ENCODE data around the gene RALGPS1. TPM values are rescaled to one million over a fixed set of nuclear protein-coding genes. Genes with fewer than 3 reads are reported as not detected.

The RALGPS1 gene
- total and polyA plus RNA-seq, 2 experiments from 2014 or later: 13.1 to 22.1 TPM

GRCh38 chr9:127264462-127265219 is 350.1 kb downstream of the RALGPS1 start, which contains the start of gene GARNL3:
TSS of gene GARNL3 (plus strand) at chr9:127264774. CDS start at chr9:127264878, 104 bp downstream.
- peak within 1 kb of the TSS; percentile 12 for H3K4me2 ChIP-seq

DNA sequence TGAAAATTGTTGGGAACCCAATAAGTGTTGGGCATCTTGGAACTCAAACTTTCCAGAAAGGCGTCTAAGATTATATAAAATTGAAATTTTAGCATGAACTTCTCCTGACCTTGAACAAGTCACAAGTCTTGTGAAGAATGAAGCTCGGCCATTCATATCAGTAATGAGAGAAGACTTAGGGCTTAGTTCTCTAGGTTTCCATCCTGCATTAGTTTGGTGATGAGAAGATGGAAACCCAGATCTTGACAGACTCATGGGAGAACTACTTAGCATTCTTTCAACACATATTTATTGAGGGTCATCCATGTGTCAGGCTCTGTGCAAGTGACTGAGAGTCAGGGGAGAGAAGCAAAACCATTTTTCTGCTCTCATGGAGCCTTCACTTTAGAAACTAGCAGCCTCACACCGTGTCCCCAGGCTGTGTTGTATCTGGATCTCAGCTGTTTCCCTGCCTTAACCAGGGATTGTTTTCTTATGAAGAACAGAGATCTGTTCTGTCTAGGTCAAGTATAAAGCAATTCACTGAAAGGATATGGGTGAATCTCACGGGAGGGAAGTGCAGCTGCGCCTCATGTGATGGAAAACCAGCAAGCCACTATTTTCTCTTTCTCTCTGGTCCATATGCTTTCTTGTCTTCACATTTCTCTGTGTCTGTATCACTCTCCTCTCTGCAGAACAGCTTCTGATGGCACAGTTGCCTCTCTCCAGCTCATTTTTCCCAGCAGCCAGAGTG is 353.4 kb downstream of the RALGPS1 start:
- H3K36me3 ChIP-seq (replicated peaks; ENCODE audit: insufficient read depth, low read depth): no peaks in the 10 kb centered on the region
- no peak overlapping the region for H3K27ac ChIP-seq
- no peak overlapping the region for H2AFZ ChIP-seq
- H3K9me2 ChIP-seq (replicated peaks; ENCODE audit: insufficient read depth): no peaks in the 10 kb centered on the region
- no peak for TF ChIP-seq EZH2phosphoT487 (IDR thresholded peaks at IDR 0.05; ENCODE audit: low read depth, severe bottlenecking, unreplicated experiment)
- TF ChIP-seq CTCF (IDR thresholded peaks at IDR 0.05; ENCODE audit: poor library complexity): no peak
- no peak for TF ChIP-seq EZH2 (IDR thresholded peaks at IDR 0.05; ENCODE audit: borderline replicate concordance)
- no peaks in the 10 kb centered on the region for H4K20me1 ChIP-seq (ENCODE audit: insufficient read depth, poor library complexity, severe bottlenecking)
- H3K4me1 ChIP-seq (ENCODE audit: insufficient read depth): peaks cover 4% of the 10 kb centered on the region
- no peaks in the 10 kb centered on the region for H3K79me2 ChIP-seq
- 67% methylated on average over 5 of the region's 5 CpGs for WGBS (ENCODE audit: low lambda C conversion rate, missing lambda C conversion rate)
- no peak for DNase-seq (ENCODE audit: low spot score)
- no peaks in the 10 kb centered on the region for H3K9me3 ChIP-seq (ENCODE audit: low read depth)
- H3K4me3 ChIP-seq: no peak overlapping the region
- no peaks in the 10 kb centered on the region for H3K27me3 ChIP-seq
- no peak overlapping the region for H3K4me2 ChIP-seq

More at GRCh38 chr9:127264462-127265219, 350.1 kb downstream of the RALGPS1 start, which contains the start of gene GARNL3:
- WGBS (ENCODE audit: low lambda C conversion rate, missing lambda C conversion rate): 72% methylated on average over 8 of the region's 8 CpGs
- Histone ChIP-seq H3K4me1 (ENCODE audit: insufficient read depth) (peaks cover 4% of the 10 kb centered on the region), H3K4me3 (no peak within 1 kb of the TSS), H3K9me2 (replicated peaks; ENCODE audit: insufficient read depth) (no peaks in the 10 kb centered on the region), H3K27me3 (no peaks in the 10 kb centered on the region), H4K20me1 (ENCODE audit: insufficient read depth, poor library complexity, severe bottlenecking) (no peaks in the 10 kb centered on the region), H3K79me2 (no peaks in the 10 kb centered on the region), H3K9me3 (ENCODE audit: low read depth) (no peaks in the 10 kb centered on the region), H3K36me3 (replicated peaks; ENCODE audit: insufficient read depth, low read depth) (no peaks in the 10 kb centered on the region), H2AFZ (no peak within 1 kb of the TSS), H3K27ac (no peak within 1 kb of the TSS)
- DNase-seq (ENCODE audit: low spot score): no peak
- TF ChIP-seq CTCF (IDR thresholded peaks at IDR 0.05; ENCODE audit: poor library complexity) (no peak), EZH2phosphoT487 (IDR thresholded peaks at IDR 0.05; ENCODE audit: low read depth, severe bottlenecking, unreplicated experiment) (no peak), EZH2 (IDR thresholded peaks at IDR 0.05; ENCODE audit: borderline replicate concordance) (no peak)

GRCh38 chr9:127269449-127269848 is 354.9 kb downstream of the RALGPS1 start:
- Histone ChIP-seq H3K4me1 (ENCODE audit: insufficient read depth) (no peaks in the 10 kb centered on the region), H4K20me1 (ENCODE audit: insufficient read depth, poor library complexity, severe bottlenecking) (no peaks in the 10 kb centered on the region)

More at GRCh38 chr9:127269449-127269848, 354.9 kb downstream of the RALGPS1 start:
- Histone ChIP-seq H3K9me2 (replicated peaks; ENCODE audit: insufficient read depth) (no peaks in the 10 kb centered on the region), H3K36me3 (replicated peaks; ENCODE audit: insufficient read depth, low read depth) (no peaks in the 10 kb centered on the region), H2AFZ (no peak overlapping the region), H3K4me3 (no peak overlapping the region), H3K27ac (no peak overlapping the region), H3K9me3 (ENCODE audit: low read depth) (no peaks in the 10 kb centered on the region), H3K79me2 (no peaks in the 10 kb centered on the region), H3K4me2 (no peak overlapping the region), H3K27me3 (no peaks in the 10 kb centered on the region)
- WGBS (ENCODE audit: low lambda C conversion rate, missing lambda C conversion rate): 97% methylated on average over 1 of the region's 1 CpG
- TF ChIP-seq EZH2 (IDR thresholded peaks at IDR 0.05; ENCODE audit: borderline replicate concordance) (no peak), EZH2phosphoT487 (IDR thresholded peaks at IDR 0.05; ENCODE audit: low read depth, severe bottlenecking, unreplicated experiment) (no peak), CTCF (IDR thresholded peaks at IDR 0.05; ENCODE audit: poor library complexity) (no peak)
- DNase-seq (ENCODE audit: low spot score): no peak

Other genes with a start within 250 kb of the RALGPS1 start
- gene ZBTB43, start 109.7 kb upstream of the RALGPS1 start, total RNA-seq: 13.7 and 16.4 TPM in 2 replicates
- gene ZBTB43, start 109.7 kb upstream of the RALGPS1 start, polyA plus RNA-seq: 11.1 and 14.9 TPM in 2 replicates
- gene ZBTB34, start 54.1 kb upstream of the RALGPS1 start, total RNA-seq: 21.0 and 21.3 TPM in 2 replicates
- gene ZBTB34, start 54.1 kb upstream of the RALGPS1 start, polyA plus RNA-seq: 5.3 and 6.1 TPM in 2 replicates
- 17.6 and 18.0 TPM in 2 replicates for gene ANGPTL2, start 207.9 kb downstream of the RALGPS1 start, total RNA-seq
- 25.6 and 28.6 TPM in 2 replicates for gene ANGPTL2, start 207.9 kb downstream of the RALGPS1 start, polyA plus RNA-seq